A673 (cell line): ENCODE data around the gene SOD3.

Source experiments
- EZH2 ChIP-seq: fragments of 200-600 bp; sonication (generic); IDR thresholded peaks from 2 replicates; pipeline ENCODE4 v1.6.1; 2017; ENCODE audit warnings: borderline replicate concordance, low read depth, mild to moderate bottlenecking, mixed read lengths, antibody characterized with exemption, low read length; ENCODE audit not compliant: poor library complexity, severe bottlenecking
- TF ChIP-seq, protein P1 (sequence below): fragments of 300-800, 200-600 bp; sonication (generic); conservative IDR thresholded peaks from 2 replicates; pipeline ENCODE4 v1.5.1; 2017; ENCODE audit warnings: low read depth, mild to moderate bottlenecking, antibody characterized with exemption, low read length, moderate library complexity, mixed read lengths

DNA sequence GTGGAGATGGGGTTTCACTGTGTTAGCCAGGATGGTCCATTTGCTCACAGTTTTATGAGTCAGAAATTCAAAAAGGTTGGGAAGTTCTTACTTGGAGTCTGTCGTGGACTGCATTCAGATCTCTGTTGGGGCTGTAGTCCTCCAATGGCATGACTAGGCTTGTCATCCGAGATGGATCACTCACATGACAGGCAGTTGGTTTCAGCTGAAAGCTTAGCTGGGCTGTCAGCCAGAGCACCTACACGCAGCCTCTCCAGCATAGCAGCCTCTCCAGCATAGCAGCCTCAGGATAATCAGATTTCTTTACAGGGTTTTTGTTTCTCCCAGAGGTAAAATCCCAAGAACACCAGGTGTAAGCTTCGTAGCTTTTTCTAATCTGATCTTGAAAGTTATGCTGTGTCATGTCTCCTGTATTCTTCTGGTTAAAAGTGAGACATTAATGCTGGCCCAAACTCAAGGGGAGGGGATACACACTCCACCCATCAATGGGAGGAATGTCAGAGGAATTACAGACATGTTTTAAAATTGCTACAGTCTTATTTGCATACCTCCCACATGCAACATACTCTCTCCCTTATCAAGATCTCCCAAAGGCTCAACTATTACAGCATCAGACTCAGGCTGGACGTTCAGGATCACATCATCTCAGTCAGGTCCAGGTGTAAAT is 31.6 kb upstream of the SOD3 start:
- TF ChIP-seq, protein P1, sequence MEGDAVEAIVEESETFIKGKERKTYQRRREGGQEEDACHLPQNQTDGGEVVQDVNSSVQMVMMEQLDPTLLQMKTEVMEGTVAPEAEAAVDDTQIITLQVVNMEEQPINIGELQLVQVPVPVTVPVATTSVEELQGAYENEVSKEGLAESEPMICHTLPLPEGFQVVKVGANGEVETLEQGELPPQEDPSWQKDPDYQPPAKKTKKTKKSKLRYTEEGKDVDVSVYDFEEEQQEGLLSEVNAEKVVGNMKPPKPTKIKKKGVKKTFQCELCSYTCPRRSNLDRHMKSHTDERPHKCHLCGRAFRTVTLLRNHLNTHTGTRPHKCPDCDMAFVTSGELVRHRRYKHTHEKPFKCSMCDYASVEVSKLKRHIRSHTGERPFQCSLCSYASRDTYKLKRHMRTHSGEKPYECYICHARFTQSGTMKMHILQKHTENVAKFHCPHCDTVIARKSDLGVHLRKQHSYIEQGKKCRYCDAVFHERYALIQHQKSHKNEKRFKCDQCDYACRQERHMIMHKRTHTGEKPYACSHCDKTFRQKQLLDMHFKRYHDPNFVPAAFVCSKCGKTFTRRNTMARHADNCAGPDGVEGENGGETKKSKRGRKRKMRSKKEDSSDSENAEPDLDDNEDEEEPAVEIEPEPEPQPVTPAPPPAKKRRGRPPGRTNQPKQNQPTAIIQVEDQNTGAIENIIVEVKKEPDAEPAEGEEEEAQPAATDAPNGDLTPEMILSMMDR: no peak
- no peak for TF ChIP-seq EZH2
